GM19468 (cell line): ENCODE data around the gene DYRK1A.

Experiments used
- ATAC-seq: cut with Tn5 transposase; IDR thresholded peaks from one replicate; pipeline ENCODE4 v1.9.1; 2021; ENCODE audit warnings: mild to moderate bottlenecking, moderate library complexity, moderate number of reproducible peaks; ENCODE audit not compliant: unreplicated experiment; ENCODE audit errors: extremely low read depth

Gene DYRK1A

GRCh38 chr21:37472581-37472980 lies 106.0 kb downstream of the DYRK1A start:
- no peak for ATAC-seq

DNA sequence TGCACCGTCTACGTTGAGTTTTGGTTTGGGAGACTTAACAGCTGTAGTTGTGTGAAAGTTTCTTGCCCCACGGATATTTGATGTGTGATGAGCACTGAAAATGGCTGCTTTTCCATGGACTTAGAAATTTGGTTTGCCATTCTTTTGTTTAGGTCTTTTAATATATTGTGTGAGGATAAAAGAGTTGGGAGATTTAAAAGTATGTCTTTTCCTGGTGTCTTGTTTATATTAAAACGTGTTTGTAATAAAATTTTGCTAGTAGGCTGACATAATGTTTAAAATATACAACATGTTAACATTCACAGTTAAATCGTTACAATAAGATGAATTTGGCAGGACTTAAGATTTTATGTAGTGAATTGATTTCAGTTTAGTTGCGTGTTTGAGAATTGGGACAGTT lies 106.9 kb downstream of the DYRK1A start:
- no peak for ATAC-seq

DNA sequence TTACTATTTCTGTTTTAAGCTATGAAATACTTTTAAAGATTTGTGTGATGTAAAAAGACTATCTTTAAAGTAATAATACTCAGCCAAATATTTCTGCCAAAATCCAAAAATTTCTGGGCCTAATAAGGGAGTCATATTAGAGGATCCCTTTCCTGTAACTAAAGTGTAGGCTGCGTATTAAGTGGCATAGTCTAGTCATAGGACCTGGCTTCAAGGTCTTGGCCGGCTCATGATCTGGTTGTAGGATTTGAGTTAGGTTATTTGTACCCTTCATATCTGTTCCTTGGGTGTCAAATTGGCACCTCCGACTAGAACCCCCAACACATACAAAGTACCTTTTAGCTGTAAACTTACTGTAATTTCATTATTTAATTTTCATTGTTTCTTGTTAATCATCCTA lies 107.8 kb downstream of the DYRK1A start:
- no peak for ATAC-seq

GRCh38 chr21:37475186-37475868 lies 108.8 kb downstream of the DYRK1A start:
- no peak for ATAC-seq

GRCh38 chr21:37478794-37479193 lies 112.2 kb downstream of the DYRK1A start:
- ATAC-seq = no peak

DNA sequence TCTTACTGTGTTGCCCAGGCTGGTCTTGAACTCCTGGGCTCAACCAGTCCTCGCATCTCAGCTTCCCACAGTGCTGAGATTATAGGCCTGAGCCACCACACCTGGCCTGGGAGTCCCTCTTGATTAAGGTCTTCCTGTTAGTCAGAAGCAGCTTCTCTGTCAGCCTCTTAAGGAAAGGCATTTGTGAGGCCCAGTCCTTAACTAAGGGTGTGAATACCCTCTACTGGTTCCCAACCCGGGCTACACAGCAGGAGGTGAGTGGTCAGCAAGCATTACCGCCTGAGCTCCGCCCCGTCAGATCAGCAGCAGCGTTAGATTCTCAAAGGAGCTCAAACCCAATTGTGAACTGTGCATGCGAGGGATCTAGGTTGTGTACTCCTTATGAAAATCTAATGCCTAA lies 117.2 kb downstream of the DYRK1A start:
- ATAC-seq = no peak

GRCh38 chr21:37484535-37485474 lies 118.2 kb downstream of the DYRK1A start:
- ATAC-seq = no peak

GRCh38 chr21:37489553-37489952 lies 123.0 kb downstream of the DYRK1A start:
- ATAC-seq = no peak

DNA sequence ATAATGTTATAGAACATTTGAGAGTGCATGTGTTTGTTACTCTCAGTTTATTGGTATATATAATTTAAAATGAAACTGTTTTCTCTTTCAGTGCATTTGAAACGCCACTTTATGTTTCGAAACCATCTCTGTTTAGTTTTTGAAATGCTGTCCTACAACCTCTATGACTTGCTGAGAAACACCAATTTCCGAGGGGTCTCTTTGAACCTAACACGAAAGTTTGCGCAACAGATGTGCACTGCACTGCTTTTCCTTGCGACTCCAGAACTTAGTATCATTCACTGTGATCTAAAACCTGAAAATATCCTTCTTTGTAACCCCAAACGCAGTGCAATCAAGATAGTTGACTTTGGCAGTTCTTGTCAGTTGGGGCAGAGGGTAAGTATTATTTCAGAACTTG lies 123.5 kb downstream of the DYRK1A start:
- no peak for ATAC-seq

DNA sequence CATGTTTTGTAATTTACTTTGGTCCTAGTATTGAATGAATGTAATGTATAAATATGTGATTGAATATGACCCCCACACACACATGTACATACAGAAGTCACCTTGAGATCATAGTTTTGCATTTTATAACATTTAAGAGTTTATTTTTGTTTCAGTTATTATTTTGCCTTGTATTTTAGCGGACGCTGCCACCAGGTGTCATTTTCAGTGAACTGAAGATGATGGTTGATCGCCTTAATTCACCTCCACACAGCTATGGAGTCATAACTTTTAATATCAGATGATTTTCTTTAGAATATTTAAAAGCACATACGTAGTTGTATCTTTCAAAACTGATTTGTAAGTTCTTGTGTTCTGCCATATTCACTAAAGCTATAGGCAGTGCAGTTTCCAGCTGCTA lies 130.4 kb downstream of the DYRK1A start:
- no peak for ATAC-seq

GRCh38 chr21:37498664-37499063 lies 132.1 kb downstream of the DYRK1A start:
- ATAC-seq = no peak

DNA sequence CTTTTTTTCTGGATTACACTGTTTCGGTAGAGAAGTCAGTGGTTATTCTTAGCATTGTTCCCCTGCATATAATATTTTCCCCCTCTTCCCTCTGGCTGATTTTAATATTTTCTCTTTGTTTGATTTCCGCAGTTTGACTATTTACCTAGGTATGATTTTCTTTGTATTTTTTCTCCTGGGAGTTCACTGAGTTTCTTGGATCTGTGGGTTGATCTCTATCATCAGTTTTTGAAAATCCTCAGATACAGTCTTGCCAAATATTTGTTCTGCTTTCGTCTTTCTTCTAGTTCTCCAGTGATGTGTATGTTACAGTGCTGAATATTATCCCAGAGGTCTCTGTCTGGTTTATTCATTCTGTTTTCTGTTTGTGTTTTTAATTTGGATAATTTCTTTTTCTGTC lies 136.4 kb downstream of the DYRK1A start:
- no peak for ATAC-seq

GRCh38 chr21:37503848-37504467 lies 137.4 kb downstream of the DYRK1A start:
- ATAC-seq = no peak

- ATAC-seq = no peak
Measured at GRCh38 chr21:37505963-37506362, 139.4 kb downstream of the DYRK1A start.

- no peak for ATAC-seq
Measured at GRCh38 chr21:37507716-37508115, 141.1 kb downstream of the DYRK1A start.

GRCh38 chr21:37508341-37508740 lies 141.8 kb downstream of the DYRK1A start:
- no peak for ATAC-seq

- no peak for ATAC-seq
Measured at GRCh38 chr21:37509802-37510393, 143.3 kb downstream of the DYRK1A start.

DNA sequence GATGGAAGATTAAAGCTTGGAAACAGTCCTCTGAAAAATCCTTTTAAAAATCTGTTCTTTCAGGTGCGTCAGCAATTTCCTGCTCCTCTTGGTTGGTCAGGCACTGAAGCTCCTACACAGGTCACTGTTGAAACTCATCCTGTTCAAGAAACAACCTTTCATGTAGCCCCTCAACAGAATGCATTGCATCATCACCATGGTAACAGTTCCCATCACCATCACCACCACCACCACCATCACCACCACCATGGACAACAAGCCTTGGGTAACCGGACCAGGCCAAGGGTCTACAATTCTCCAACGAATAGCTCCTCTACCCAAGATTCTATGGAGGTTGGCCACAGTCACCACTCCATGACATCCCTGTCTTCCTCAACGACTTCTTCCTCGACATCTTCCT lies 145.3 kb downstream of the DYRK1A start:
- no peak for ATAC-seq

DNA sequence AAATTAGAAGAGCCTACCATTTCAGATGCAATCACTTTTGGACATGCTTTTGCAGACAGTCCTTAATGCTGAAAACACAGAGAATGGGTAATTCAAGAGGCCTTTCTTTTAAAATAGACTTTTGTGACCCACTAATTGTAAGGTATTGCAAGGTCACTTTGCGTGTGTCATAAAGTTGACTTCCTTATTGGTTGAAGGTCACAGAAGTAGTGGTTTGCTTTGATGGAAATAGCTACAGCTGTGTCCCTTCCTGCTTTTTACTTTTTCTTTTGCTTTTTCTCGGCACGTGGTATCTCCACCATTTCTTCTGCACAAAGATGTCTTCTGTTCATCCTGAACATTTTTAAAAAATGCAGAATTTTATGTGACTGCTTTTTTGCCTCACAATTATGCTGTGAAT lies 146.8 kb downstream of the DYRK1A start:
- ATAC-seq = no peak

GRCh38 chr21:37514038-37514667 lies 147.6 kb downstream of the DYRK1A start:
- ATAC-seq = no peak
